ENCODE measurements around the gene CNPY3.
A peak's percentile ranks its signal among the peaks of the same experiment; 100 is the strongest.

The CNPY3 gene

DNA sequence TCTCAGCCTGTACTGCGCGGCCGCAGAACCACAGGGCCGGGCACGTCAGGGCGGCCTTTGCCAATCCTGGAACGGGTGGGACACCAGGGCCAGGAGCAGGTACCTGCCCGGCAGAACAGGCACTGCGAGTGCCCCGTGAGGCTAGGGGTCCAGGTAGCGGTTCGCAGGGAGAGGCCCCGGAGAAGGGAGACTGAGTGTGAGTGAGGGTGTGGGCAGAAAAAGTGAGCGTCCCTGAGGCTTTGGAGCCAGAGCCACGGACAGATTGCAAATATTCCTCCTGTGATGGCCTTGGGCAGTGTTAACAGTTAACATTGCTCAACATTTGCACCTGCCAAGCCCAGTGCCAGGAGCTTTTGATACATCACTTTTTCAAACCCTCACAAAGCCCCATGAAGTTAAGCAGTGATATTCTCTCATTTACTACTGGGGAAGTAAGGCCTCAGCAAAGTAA is 31.8 kb downstream of the CNPY3 start:
- DNase-seq = no peak

DNA sequence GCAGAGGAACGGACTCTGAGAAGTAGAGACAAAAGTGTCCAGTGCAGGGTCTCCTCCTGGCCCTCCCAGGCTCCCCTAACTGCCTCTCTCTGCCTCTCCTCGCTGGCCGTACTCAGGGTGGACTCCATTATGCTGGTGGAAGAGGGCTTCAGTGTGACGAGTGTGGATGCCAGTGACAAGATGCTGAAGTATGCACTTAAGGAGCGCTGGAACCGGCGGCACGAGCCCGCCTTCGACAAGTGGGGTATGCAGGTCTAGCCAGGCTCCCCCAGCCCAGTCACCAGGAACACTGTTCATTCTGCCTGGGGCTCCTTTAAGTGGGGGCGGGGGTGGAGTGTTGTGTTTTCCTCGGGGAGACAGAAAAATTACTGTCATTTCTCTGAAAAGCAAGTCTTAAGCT is 32.8 kb downstream of the CNPY3 start:
- no peak for DNase-seq

DNA sequence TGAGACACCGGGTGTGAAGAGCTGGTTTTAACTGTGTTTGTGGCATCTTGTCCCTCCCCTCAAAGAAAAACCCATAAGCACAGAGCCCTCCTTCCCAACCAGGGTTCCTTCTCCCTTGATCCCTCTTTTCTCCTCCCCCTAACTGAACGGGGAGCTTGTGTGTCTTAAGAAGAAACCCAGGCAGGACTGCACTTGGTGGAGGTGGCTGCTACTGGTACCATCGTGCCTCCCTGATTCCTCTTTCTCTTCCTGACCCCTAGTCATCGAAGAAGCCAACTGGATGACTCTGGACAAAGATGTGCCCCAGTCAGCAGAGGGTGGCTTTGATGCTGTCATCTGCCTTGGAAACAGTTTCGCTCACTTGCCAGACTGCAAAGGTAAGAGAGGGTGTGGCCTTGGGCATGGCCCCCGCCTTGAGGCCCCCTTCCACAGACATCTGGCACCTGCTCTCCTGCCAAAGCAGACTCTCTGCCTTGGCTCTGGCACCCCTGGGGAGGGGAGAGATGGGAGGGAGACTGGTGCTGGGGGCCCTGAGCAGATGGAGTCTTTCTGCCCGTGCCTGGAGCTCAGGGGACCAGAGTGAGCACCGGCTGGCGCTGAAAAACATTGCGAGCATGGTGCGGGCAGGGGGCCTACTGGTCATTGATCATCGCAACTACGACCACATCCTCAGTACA is 33.4 kb downstream of the CNPY3 start:
- DNase-seq = no peak

DNA sequence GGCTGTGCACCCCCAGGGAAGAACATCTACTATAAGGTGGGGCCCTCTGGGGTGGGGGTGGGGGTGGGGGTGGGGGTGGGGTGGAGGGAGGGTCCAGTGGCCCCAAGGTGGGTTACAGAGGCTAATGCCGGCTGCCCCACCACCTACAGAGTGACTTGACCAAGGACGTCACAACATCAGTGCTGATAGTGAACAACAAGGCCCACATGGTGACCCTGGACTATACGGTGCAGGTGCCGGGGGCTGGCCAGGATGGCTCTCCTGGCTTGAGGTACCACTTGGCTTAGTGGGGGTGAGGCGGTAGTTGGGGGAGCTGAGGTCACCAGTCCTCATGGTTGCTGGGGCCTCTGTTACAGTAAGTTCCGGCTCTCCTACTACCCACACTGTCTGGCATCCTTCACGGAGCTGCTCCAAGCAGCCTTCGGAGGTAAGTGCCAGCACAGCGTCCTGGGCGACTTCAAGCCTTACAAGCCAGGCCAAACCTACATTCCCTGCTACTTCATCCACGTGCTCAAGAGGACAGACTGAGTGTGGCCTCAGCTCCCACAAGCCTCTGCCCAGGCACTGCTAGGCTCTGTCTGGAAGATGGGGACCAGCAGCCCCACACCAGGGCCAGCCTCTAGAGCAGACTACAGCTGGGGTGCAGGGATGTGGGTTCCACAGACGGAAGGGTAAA is 34.0 kb downstream of the CNPY3 start:
- no peak for DNase-seq

DNA sequence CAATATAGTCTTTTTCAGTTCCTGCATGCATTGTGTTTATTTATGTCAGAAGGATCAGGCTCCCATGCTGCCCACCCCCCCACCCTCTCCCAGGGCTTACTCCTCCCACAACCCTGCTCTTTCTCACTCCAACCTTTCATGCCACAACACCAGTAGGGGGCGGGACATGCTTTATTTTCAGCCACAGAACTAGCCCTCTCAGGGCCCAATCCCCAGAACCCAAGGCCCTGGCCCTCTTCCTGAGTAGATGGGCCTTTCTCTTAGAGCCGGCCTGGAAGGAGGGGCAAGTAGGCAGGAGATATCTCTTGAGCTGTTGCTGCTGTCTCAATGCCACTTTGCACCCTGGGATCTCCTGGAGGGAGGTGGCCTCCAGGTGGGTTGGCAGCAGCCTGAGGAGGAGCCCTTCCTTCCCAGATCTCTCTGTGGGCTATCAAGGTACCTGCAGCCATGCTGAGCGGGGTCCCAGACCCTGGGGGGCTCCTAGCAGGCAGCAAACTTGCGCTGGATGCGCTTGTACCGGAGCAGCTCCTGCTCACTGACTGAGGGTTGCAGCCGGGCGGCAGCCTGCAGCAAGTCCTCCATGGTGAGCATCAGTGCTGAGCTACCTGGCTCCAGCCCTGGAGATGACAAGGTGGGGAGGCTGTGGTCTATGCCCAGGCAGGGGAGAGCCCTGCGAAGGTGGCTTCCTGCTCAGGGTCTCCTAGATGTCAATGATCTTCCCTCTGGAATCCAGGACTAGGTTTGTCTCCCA is 34.8 kb downstream of the CNPY3 start:
- DNase-seq = peak; percentile 28

DNA sequence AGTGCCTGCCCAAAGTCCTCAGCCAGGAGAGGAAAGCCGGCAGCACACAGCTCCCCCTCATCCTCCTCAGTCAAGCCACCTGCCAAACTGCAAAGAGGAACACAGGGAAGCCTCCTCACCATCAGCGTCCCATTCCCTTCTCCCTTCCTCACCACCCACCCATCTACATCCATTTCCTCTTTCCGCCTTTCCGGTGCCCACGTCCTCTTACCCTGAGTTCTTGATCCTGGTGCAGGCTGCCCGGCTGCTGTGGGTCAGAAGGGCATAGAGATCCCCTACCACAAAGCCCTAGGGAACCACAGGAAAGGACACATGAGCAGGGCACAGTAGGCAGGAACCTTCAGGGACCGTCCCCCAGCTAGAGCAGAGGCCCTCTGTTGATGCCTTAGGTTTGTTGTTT is 37.3 kb downstream of the CNPY3 start:
- DNase-seq = no peak

DNA sequence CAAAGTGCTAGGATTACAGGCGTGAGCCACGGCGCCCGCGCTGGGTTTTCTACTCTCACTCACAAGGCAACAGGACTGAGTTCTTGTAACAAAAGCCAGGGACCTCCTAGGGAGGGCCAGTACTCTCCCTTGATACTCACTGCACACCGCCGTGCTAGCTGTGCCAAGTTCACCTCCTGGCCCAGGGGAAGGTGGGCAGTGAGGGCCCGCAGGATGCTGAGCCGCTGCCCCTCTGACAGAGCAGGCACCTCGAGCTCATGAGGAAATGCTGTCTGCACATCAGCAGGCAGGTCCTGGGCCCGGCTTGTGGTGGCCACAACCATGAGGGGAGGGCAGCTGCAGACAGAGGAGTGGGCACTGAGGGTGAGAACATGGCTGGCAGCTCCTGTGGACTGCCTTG is 37.9 kb downstream of the CNPY3 start:
- no peak for DNase-seq

DNA sequence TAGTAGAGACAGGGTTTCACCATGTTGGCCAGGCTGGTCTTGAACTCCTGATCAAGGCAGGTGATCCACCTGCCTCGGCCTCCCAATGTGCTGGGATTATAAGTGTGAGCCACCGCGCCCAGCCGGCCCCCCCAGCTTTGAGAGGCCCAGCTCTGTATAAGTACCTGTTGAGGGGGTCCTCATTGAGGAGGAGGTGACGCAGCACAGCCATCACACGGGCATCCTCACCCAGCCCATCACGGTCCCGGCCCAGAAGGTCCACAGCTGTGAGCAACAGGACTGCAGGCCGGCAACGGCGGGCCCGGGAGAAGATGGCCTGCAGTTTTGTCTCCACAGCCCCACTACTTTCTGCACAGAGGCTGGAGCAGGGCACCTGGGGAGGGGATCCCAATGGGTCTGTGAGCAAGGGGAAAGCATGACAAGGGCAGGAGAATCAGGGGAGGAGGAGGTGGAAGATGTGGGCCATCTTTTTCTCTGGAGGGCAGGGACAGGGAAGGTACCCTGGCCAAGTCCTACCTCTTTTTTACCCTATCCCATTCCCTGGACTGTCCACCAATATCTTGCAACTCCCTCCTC is 38.9 kb downstream of the CNPY3 start:
- DNase-seq = no peak

DNA sequence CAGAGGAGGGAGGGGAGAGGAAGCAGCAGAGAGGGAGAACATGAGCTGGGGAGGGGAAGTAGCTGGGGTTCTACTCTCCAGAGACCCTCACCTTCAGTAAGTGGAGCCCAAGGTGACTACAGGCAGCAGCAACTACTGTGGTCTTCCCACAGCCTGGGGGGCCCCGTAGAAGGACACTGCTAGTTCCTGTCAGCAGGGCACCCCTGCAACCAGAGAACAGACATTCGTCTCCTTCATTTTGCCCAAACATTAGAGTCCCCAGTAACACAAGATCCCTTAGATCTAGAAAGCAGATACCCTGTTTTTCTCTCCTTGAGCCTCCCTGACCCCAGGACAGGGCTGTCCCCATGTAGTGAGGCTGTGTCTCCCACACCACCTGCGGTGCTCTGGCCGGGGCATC is 39.5 kb downstream of the CNPY3 start:
- DNase-seq = no peak

DNA sequence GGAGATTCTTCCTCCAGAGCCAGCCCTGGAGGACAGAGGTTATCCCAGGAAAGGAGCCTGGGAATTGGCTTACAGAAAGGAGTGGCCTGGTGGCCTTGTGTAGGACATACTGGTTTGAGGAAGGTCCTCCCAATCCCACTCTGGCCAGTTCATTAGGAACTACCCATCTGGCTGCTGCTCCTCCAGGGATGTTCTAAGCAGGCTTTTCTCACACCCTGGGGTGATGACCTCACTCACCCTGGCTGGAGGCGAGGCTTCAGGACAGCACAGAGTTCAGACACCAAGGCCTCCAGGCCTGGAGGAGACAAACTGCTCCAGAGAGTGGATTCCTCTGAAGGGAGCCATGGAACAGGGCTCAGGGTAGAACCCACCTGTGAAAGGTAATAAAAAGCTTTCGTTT is 40.2 kb downstream of the CNPY3 start:
- no peak for DNase-seq

DNA sequence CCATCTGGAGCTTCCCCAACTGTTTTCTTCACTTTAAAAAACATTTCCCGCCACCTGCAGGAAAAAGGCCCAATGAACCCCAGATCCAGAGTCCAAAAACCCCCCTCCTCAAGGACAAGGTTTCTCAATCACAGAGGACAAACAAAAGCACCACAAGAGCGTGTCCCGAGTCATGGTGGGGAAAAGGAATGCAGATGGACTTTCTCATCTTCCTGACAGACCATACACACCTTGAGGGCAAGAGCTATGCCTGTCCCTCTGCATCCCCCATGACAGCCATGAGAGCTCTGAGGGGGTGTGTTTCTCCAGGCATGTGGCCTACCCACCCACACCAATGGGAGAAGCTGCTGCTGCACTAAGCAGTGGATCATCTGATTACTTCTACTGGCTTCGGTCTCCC is 40.7 kb downstream of the CNPY3 start:
- no peak for DNase-seq

DNA sequence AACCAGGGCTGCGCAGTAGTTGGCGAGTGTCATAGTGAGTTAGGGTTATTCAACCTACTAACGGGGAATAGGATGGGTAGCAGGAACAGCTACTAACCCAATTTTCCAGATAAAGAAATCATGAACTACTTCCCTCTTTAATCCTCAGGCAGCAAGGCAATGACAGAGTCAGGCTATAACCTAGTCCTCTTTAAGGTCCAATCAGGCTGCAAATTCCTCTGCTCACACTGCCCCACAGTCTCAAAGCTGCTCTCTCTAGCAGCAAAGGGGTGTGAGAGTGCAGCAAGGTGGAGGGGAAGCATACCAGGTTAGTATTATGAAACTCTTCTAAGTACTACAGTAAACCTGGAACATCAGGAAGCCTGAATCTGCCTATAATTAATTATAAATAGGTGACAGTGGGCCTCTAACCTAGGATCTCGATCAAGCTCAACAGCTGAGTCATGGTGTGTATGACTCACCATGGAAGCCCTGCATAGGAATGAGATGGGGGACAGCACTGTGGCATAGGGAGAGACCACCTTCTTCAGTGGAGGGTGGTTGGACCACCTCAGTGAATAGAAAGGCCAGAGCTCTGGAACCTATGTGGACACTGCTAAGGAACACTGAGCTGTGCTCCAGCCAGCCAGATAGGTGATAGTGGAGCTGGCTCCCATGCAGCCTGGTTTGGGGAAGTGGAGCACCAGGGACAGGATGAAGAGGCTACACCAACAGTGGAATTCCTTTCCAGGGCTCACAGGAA is 41.8 kb downstream of the CNPY3 start:
- no peak for DNase-seq

DNA sequence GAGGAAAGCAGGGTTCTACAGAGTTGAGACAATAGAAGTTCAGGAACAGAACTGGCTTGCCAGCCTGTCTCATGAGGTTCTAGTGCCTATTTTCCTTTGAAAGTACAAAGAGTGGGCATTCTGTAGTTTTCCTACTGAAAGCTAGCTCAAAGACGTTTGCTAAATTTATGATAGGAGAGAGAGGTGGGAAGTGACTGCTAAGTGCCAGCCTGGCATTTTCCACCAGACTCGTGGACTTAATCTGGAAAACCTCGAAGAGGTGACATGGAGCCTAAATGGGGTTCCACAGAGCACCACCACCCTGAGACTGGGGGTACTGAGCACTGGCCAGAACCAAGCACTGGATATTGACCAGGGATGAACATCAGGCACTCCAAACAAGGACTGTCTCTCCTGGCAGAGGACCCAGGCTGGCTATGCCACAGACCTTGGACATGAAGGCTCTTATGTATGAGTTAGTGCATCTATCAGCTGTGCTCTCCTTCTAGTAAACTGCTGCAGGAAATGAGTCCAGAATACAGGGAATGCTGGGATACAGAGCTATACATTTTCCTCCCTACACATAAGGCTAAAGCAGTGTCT is 42.6 kb downstream of the CNPY3 start:
- no peak for DNase-seq

DNA sequence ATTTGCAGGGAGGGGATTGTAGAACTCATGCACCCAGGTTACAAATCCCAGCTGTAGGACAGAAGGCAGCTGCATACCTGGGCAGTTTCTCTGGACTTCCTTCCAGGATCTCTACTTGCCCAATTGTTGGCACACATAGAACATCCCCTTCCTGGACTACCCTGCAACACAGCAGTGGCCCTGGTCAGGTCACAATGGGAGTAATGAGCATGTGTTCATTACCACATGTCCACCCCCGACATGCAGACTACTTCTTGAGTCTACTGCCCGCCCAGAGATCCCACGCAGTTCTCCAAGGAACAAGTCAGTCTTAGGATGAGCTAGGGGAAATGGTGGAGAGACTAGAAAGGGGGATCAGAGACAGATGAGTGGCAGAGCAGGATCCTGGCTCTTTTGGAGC is 44.6 kb downstream of the CNPY3 start:
- no peak for DNase-seq

DNA sequence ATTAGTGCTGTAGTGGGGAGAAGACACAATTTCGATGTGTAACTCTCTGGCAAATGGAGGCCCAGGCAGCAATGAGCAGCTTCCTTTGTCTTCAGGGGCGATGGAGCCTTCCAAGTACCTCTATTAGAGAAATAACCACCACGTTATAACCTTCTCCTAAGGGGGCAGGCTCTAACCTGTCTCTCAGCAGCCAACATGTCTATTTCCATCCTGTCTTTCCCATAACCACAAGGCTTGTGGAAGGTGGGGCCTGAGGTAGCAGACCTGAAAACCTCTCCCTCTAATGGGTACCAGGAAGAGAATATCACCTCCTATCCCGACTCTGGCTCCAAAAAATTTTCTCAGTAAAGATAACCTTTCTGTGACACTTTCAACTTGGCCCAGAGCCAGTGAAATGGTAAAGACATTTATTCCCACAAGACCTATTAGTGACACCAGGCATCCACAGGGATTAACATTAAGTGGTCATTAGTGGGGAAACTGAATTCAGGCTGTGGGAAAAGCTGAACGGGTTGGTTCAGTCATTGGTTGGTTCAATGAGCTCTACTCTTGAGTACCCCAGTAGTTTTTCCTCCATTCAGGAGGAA is 45.7 kb downstream of the CNPY3 start:
- DNase-seq = no peak

DNA sequence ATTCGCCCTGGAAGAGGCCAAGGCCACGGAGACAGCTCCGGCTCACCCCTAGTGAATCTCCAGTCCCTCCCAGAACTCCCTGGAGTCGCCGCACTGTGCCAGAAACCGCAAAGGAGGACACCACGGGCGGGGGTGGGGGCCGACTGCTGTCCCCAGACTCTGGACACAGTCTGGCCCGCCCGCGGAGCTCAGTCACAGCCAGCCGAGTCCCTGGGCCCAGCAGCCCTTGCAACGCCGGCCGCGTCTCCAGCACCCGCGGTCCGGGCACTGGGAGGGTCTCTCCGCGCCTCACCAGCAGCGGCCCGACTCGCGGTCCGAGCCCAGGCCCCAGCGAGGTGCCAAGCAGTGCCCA is 49.2 kb downstream of the CNPY3 start:
- no peak for DNase-seq

DNA sequence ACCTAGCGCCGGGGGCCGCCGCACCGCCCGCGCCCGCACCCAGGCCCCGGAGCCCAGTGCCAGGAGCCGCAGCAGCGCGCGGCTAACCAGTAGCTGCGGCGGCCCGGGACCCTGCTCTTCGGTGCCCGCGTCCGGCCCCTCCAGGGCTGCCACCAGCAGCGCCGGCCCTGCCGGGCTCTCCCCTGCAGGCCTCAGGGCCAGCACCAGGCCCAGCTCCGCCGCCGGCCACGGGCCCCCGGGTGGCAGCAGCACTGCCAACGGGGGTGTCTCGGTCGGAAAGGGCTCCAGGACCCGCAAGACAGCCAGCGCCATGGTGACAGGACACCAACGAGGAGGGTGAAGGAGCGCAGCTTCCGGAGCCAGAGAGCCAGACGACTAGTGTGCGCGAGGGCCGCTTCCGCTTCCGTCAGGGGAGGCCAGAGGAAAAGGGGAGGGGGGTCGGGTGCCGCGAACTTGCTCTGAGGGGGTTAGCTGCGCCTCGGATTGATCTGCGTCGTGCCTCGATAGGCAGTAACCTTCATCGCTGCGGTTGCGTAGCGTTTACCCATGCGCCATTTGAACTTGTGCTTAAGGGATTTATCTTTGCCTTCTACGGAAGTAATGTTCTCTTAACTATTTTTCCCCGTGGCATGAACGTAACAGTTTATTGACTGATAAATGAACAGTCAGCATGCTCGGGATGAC is 49.7 kb downstream of the CNPY3 start, which contains the start of gene PEX6:
Gene PEX6 (minus strand): TSS at position 343 of the 684 bp plus-strand sequence. CDS start 31 bp downstream, at position 312.
- peak; percentile 93 for DNase-seq

DNA sequence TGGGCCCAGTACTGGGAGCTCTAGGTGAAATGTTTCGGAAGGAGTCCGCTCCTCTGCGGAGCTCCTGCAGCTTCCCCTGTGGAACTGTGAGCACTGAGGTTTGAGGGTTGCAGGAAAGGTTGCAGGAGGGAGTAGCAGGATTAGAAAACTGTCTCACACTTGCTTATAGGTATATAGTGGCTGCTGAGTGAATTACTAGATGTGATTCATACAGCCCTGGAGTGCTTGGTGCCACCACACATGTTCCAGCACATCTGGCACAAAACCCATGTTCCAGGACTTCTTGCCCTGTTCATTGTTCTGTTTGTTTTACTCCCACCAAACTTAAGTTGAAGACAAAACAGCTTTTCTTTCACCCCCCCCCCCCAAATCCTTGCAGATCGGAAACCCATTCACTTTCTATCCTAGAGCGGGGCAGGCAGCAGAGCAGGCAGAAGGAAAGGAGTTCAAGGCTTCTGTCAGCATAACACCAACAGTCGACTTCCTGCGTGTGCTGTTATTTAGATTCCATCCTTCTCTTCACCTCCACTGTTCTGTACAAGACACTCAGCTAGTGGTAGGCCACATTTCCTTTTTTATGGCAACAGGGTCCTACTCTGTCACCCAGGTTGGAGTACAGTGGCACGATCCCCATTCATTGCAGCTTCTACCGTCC is 50.4 kb downstream of the CNPY3 start:
- peak; percentile 54 for DNase-seq

DNA sequence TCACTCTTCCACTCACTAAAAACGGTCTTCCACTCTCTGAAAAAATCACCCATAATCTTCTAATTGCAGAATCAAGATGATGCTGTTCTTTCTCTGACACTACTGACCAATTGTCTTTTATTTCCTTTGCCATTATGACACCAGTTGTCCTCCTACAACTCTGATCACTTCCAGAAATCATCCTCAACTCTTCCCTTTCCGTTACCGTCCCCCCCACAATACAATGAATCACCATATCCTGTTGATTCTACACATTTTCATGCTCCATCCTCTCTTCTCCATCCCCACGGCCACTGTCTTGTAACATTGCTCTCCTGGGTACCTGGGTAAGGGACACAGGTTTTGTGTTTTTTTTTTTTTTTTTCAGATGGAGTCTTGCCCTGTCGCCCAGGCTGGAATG is 52.6 kb downstream of the CNPY3 start:
- DNase-seq = no peak

DNA sequence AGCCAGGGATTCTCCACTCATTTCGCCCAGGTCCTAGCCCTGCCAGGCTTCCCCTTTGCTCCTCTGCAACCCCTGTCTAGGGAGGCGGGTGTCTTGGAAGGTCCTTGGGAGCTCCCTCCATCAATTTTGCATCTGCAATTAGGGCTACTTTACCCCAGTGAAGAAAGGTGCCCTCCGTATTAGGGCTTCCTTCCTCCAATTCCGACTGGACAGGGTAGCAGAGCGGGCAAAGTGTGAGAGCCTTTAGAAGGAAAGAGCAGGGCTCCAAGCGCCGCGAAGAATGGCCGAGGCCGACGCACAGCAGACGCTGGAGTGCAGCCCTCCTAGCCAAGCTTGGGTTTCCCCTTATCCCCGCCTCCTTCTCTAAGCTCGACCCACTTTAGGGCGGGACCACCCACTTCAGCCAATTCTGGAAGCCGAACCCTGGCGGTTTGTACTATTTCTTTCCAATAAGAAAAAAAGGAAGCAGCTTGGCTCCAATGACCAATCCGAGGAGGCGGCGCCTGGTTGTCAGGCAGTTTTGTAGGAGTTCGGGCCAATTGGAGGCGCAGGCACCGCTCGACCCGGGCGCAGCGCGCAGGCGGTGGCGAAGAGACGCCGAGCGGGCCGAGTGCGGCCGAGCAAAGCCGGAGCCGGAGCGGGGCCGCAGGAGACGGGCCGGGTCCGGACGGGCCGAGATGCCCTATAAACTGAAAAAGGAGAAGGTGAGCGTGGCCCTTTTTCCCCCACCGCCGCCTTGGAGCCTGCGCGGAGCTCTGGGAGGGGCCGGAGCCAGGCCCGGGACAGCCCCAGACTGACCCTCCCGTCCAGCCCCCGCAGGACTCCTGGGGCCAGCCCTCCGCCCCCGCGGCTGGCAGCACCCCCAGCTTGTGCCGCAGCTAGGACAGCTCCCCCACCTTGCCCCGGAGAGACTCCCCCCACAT is 55.0 kb downstream of the CNPY3 start, which contains the start of gene PPP2R5D:
Gene PPP2R5D (plus strand): TSS at position 570 of the 923 bp plus-strand sequence. CDS start 108 bp downstream, at position 678.
- peak; percentile 99 for DNase-seq

Measured in MV-4-11 (cell line).